Neural crest cell (in vitro differentiated cells): Measurements from ENCODE around the gene LHX2. TPM values are rescaled to one million over a fixed set of nuclear protein-coding genes. Genes with fewer than 3 reads are reported as not detected.
"Not testable (repeated sequence)": the region's sequence is repeated elsewhere in the genome, so short reads cannot be mapped to it uniquely, and the experiment has no call there.

ENCODE experiments used
- DNase-seq: peaks from one replicate; pipeline ENCODE4 v3.0.0; 2021; ENCODE audit warnings: low read depth, mixed read lengths, low spot score
- H3K27ac Mint-ChIP-seq: one replicate; pipeline ENCODE4 v1.8.0; 2021; ENCODE audit warnings: mild to moderate bottlenecking, mixed read lengths; ENCODE audit not compliant: unreplicated experiment
- H3K27me3 Mint-ChIP-seq: 2 replicates; pipeline ENCODE4 v1.8.0; 2021; ENCODE audit warnings: low read depth, mild to moderate bottlenecking, mixed read lengths
- H3K36me3 Mint-ChIP-seq: 2 replicates; pipeline ENCODE4 v1.8.0; 2021; ENCODE audit warnings: low read depth, mild to moderate bottlenecking, mixed read lengths
- H3K4me1 Mint-ChIP-seq: 2 replicates; pipeline ENCODE4 v1.8.0; 2021; ENCODE audit warnings: mixed read lengths
- H3K4me3 Mint-ChIP-seq: one replicate; pipeline ENCODE4 v1.8.0; 2021; ENCODE audit warnings: mild to moderate bottlenecking, mixed read lengths
- H3K9me3 Mint-ChIP-seq: 2 replicates; pipeline ENCODE4 v1.8.0; 2021; ENCODE audit warnings: mixed read lengths
- CTCF ChIP-seq: fragments of 200-600 bp; sonication (generic); conservative IDR thresholded peaks from 2 replicates; pipeline ENCODE4 v1.5.0; 2021; ENCODE audit warnings: antibody characterized with exemption, mild to moderate bottlenecking
- total RNA-seq: library from RNA; stranded (reverse); gene quantifications from 2 replicates; pipeline ENCODE4 v1.2.1, GENCODE V29; 2021

Gene LHX2
- total RNA-seq, 1 donor from 2014 or later, result 0.19 TPM

- Mint-ChIP-seq H3K27me3 (peaks cover 23% of the 10 kb centered on the region), H3K4me3 (no peak overlapping the region), H3K27ac (no peak overlapping the region), H3K4me1 (no peaks in the 10 kb centered on the region), H3K9me3 (no peaks in the 10 kb centered on the region), H3K36me3 (no peaks in the 10 kb centered on the region)
- no peak for DNase-seq
- no peak for TF ChIP-seq CTCF
These were observed 37.9 kb upstream of the LHX2 start for GRCh38 chr9:123973590-123974223.

DNA sequence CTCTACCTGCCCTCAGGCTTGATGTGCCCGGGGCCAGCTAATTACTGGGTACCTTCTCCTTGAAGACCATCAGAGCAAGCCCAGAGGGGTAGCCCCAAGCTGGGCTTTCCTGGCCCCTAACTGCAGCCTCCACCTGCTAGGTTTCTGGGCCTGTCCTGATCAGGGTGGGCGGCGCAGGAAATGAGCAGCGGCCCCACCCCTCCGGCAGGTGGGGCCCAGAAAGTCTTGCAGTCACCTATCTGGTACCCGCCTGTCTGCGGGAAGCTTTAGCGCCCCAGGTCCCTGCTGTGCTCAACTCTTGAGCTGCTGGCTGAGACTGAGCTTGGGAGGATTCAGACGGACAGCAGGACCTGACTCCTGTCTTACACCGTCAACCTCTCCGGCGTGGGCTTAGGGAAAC, 37.1 kb upstream of the LHX2 start:
- DNase-seq, result no peak
- Mint-ChIP-seq H3K4me3 (no peak overlapping the region), H3K36me3 (no peaks in the 10 kb centered on the region), H3K27ac (no peak overlapping the region), H3K27me3 (peaks cover 31% of the 10 kb centered on the region), H3K4me1 (no peaks in the 10 kb centered on the region), H3K9me3 (no peaks in the 10 kb centered on the region)
- no peak for TF ChIP-seq CTCF

DNA sequence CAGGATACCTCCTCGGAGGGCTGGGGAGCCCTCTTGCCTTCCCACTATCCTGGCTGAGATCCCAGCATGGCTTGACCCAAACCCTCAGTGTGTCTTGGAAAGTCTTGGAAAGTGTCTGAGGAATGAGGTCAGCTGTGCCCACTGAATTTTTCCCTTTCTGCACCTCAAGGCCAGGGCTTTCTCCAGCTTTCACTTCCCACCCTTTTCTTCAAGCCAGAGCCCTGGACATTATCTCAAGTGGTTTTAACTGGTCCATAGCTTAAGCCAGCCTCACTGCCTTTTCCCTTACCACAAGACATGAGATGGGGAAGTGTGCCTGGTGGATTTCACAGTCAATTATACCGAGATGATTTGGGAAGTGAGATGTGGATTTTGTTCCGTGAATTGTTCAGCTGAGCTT, 35.7 kb upstream of the LHX2 start:
- no peak for DNase-seq
- Mint-ChIP-seq H3K9me3 (no peaks in the 10 kb centered on the region), H3K36me3 (no peaks in the 10 kb centered on the region), H3K27me3 (peaks cover 37% of the 10 kb centered on the region), H3K4me3 (no peak overlapping the region), H3K27ac (no peak overlapping the region), H3K4me1 (no peaks in the 10 kb centered on the region)
- TF ChIP-seq CTCF, result no peak

DNA sequence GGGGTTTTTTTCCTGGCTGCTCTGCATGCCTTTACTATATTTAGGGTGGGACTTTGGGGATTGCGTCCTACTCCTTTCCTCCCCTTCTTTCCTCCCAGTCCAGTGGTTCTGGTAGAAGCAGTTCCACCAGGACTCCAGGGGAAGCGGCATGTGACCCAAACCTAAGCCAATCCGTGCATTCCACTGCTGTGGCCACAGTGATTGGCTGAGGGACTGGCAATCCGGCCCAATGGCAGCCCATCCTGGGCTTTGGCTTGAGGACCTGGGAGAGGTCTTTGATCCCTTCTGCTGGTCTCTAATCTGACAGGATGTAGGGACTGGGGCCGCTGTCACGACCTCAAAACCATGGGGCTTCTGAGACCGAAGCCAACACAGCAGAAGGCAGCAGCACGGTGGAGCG, 35.0 kb upstream of the LHX2 start:
- not testable (repeated sequence) for H3K36me3 Mint-ChIP-seq, DNase-seq, H3K9me3 Mint-ChIP-seq, H3K4me3 Mint-ChIP-seq, H3K4me1 Mint-ChIP-seq, H3K27ac Mint-ChIP-seq
- H3K27me3 Mint-ChIP-seq, result peaks cover 44% of the 10 kb centered on the region

DNA sequence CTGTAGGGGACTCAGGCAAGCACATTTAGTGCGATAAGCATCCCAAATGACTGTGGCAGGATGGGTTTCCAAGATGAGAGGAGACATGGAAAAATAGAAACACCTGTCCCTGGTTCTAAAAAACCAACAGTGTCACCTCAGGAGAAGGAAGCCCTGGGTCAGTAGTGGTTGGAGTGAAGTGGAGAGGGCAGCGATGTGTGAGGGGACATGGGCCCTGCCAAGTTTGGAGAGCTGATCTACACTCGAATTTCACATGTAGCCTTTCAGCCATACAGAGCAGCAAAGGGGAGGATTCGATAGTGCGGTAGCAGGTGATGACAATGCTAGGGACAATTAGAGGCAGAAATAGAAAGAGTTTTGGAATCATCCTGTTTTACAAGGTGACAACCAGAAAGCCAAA, 32.6 kb upstream of the LHX2 start:
- Mint-ChIP-seq H3K27me3 (peaks cover 68% of the 10 kb centered on the region), H3K4me3 (no peak overlapping the region), H3K9me3 (no peaks in the 10 kb centered on the region), H3K36me3 (no peaks in the 10 kb centered on the region), H3K27ac (no peak overlapping the region), H3K4me1 (no peaks in the 10 kb centered on the region)
- DNase-seq, result no peak
- TF ChIP-seq CTCF, result no peak

GRCh38 chr9:123982535-123982934, 29.0 kb upstream of the LHX2 start:
- no peak for TF ChIP-seq CTCF

More at GRCh38 chr9:123982535-123982934, 29.0 kb upstream of the LHX2 start:
- no peaks in the 10 kb centered on the region for H3K9me3 Mint-ChIP-seq
- H3K27ac Mint-ChIP-seq, result no peak overlapping the region
- no peaks in the 10 kb centered on the region for H3K4me1 Mint-ChIP-seq
- peaks cover 84% of the 10 kb centered on the region for H3K27me3 Mint-ChIP-seq
- no peaks in the 10 kb centered on the region for H3K36me3 Mint-ChIP-seq
- no peak overlapping the region for H3K4me3 Mint-ChIP-seq
- DNase-seq, result no peak
